GM12878 (cell line): Measurements from ENCODE around the gene MDH1B. TPM values are rescaled to one million over a fixed set of nuclear protein-coding genes. Genes with fewer than 3 reads are reported as not detected.

ENCODE experiments used
- BRCA1 ChIP-seq: IDR thresholded peaks from 2 replicates; pipeline ENCODE4 v1.6.1; 2011; ENCODE audit warnings: low read depth, low read length, improper control_type of control experiment
- FOXK2 ChIP-seq: fragments of 450-650 bp; IDR thresholded peaks from 2 replicates; pipeline ENCODE4 v1.6.1; 2017; ENCODE audit warnings: mild to moderate bottlenecking, moderate library complexity
- FOXM1 ChIP-seq: IDR thresholded peaks from 2 replicates; pipeline ENCODE4 v1.6.1; 2012; ENCODE audit warnings: low read depth, mild to moderate bottlenecking, inconsistent platforms, low read length, moderate library complexity
- KLF5 ChIP-seq: fragments of 450-650 bp; IDR thresholded peaks from 2 replicates; pipeline ENCODE4 v1.6.1; 2014; ENCODE audit warnings: mild to moderate bottlenecking; ENCODE audit not compliant: partially characterized antibody
- MTA3 ChIP-seq: IDR thresholded peaks from 2 replicates; pipeline ENCODE4 v1.6.1; 2012; ENCODE audit warnings: low read length, inconsistent platforms, borderline replicate concordance
- SUPT20H ChIP-seq: IDR thresholded peaks from 2 replicates; pipeline ENCODE4 v1.6.1; 2011; ENCODE audit warnings: low read depth, mild to moderate bottlenecking, low read length, moderate library complexity, borderline replicate concordance; ENCODE audit not compliant: control insufficient read depth
- ZBTB40 ChIP-seq: fragments of 450-650 bp; IDR thresholded peaks from 2 replicates; pipeline ENCODE4 v1.6.1; 2016; ENCODE audit warnings: mild to moderate bottlenecking, moderate library complexity, borderline replicate concordance
- polyA plus RNA-seq, 11 experiments: library from polyadenylated mRNA; depleted of rRNA in 4 of 11; unstranded in 6 of 11; stranded (reverse) in 5 of 11; fragments of >200 nt; fragmentation: Nextera tagmentation in 4 of 11; fragmentation: Illumina TruSeq in 1 of 11; extraction: Ambion mirVana in 4 of 11; extraction: Trizol in 1 of 11; gene quantifications; 1 replicate in 1 of 11; 2 replicates in 10 of 11; pipeline versions ENCODE4 v1.2.1 to v1.2.3, GENCODE V29; 2011 to 2016; ENCODE audit warnings: inconsistent platforms in 2 of 11, missing spikeins in 2 of 11, low read depth in 1 of 11
- total RNA-seq, 4 experiments: library from RNA; depleted of rRNA in 3 of 4; stranded (reverse); fragments of >200 nt in 3 of 4; fragmentation: Illumina TruSeq in 1 of 4; extraction: Trizol in 1 of 4; gene quantifications; 2 replicates each; pipeline versions ENCODE4 v1.2.1 to v1.2.3, GENCODE V29; 2013 to 2021

The MDH1B gene
- total and polyA plus RNA-seq, 10 of the 15 experiments (the other 5 are each of a cell fraction or from before 2014, with no cell fraction given) = 0.47 to 1.6 (median 0.98) TPM

GRCh38 chr2:206802654-206803514 lies 37.8 kb upstream of the MDH1B start (continued):
- TF ChIP-seq ZBTB40 (no peak), FOXK2 (no peak), KLF5 (no peak), FOXM1 (no peak), BRCA1 (no peak), SUPT20H (no peak), MTA3 (no peak)
